K562 (cell line): ENCODE measurements around the gene DCTN2. TPM values are rescaled to one million over a fixed set of nuclear protein-coding genes. Genes with fewer than 3 reads are reported as not detected.

Experiments
- C11orf30 ChIP-seq: fragments of 450-650 bp; IDR thresholded peaks from 2 replicates; pipeline ENCODE4 v1.6.1; 2016; ENCODE audit warnings: low read depth, mild to moderate bottlenecking
- FOXA3 ChIP-seq, 2 experiments: fragments of 450-650 bp in 1 of 2; sonication (generic) in 1 of 2; formaldehyde crosslinking; IDR thresholded peaks in 1 of 2; conservative IDR thresholded peaks in 1 of 2; 2 replicates each; pipeline versions ENCODE4 v1.4.0 to v1.8.0; 2020 to 2022; ENCODE audit warnings: mild to moderate bottlenecking in 2 of 2, missing genetic modification reagents in 1 of 2
- FOXK2 ChIP-seq, 2 experiments: fragments of 450-650 bp; IDR thresholded peaks in 1 of 2; conservative IDR thresholded peaks in 1 of 2; 2 replicates each; pipeline ENCODE4 v1.6.1; 2016; ENCODE audit warnings: low read depth in 2 of 2, mild to moderate bottlenecking in 1 of 2
- HDAC1 ChIP-seq, 2 experiments: fragments of 450-650 bp; IDR thresholded peaks; 2 replicates each; pipeline ENCODE4 v1.6.1; 2016 to 2017; ENCODE audit warnings: inconsistent platforms in 1 of 2, mild to moderate bottlenecking in 1 of 2, moderate library complexity in 1 of 2
- RBFOX2 ChIP-seq: fragments of 200-400 bp; formaldehyde crosslinking; IDR thresholded peaks from 2 replicates; pipeline ENCODE4 v1.6.1; 2017; ENCODE audit warnings: low read depth, mild to moderate bottlenecking, low read length, moderate library complexity
- ZNF134 ChIP-seq: fragments of 250-450 bp; sonication (Bioruptor Pico); conservative IDR thresholded peaks from 2 replicates; pipeline ENCODE4 v1.4.0; 2020
- polyA plus RNA-seq, 8 experiments: library from polyadenylated mRNA; depleted of rRNA in 4 of 8; stranded (reverse) in 5 of 8; unstranded in 3 of 8; fragments of >200 nt; fragmentation: Nextera tagmentation in 2 of 8; fragmentation: Illumina TruSeq in 1 of 8; extraction: Ambion mirVana in 2 of 8; extraction: Trizol in 1 of 8; gene quantifications; 2 replicates each; pipeline versions ENCODE4 v1.2.1 to v1.2.3, GENCODE V29; 2011 to 2014; ENCODE audit warnings: inconsistent platforms in 1 of 8, missing spikeins in 1 of 8
- total RNA-seq, 7 experiments: library from RNA; depleted of rRNA in 6 of 7; stranded (reverse); fragments of >200 nt in 6 of 7; fragmentation: Illumina TruSeq in 2 of 7; extraction: Trizol in 2 of 7; gene quantifications; 2 replicates each; pipeline versions ENCODE4 v1.2.1 to v1.2.3, GENCODE V29; 2011 to 2021; ENCODE audit warnings: low replicate concordance in 1 of 7
- TF ChIP-seq, protein P1 (sequence below): sonication (generic); formaldehyde crosslinking; IDR thresholded peaks from 2 replicates; pipeline ENCODE4 v1.5.0; 2020; ENCODE audit warnings: missing genetic modification reagents
- TF ChIP-seq, protein P2 (sequence below): conservative IDR thresholded peaks from 2 replicates; pipeline ENCODE4 v1.6.1; 2011; ENCODE audit warnings: low read depth, mild to moderate bottlenecking, low read length; ENCODE audit not compliant: control insufficient read depth
- TF ChIP-seq, protein P3 (sequence below), 2 experiments: fragments of 450-650 bp; IDR thresholded peaks; 2 replicates each; pipeline ENCODE4 v1.6.1; 2016; ENCODE audit warnings: mild to moderate bottlenecking in 2 of 2, borderline replicate concordance in 1 of 2, low read depth in 1 of 2, moderate library complexity in 1 of 2

The DCTN2 gene
- total and polyA plus RNA-seq, 9 of the 15 experiments (the other 6 are each of a cell fraction or from before 2014, with no cell fraction given) = 43.6 to 270 (median 125) TPM

DNA sequence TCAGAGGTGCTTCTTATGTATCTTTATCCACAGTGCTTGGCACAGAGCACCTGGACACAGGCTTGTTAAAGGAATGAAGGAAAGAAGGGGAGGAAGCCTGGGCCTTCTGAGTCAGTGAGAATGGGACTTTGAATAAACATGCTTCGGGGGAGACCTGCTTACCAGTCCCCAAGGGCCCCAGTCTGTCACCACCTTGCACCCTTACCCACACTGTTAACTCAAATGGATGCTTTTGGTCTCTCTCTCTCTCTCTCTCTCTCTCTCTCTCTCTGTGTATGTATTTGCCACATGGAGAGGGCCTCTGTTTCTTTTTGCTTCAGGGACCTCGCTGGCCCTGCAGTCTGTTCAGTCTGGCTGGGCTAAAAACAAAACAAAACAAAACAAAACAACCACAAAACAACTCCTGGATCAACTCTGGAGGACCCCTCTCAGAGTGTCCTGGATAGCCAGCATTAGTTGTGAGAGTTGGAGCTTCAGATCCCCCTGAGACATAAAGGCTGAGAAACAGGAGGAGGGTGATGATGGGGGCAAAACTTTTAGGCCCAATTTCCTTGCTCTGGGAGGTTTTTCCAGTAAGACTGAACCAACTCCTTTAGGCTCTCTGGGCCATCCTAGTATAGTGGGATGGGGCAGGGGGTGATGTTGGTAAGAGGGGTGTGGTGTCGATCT, 4.8 kb upstream of the DCTN2 start (continued):
- TF ChIP-seq, protein P1, sequence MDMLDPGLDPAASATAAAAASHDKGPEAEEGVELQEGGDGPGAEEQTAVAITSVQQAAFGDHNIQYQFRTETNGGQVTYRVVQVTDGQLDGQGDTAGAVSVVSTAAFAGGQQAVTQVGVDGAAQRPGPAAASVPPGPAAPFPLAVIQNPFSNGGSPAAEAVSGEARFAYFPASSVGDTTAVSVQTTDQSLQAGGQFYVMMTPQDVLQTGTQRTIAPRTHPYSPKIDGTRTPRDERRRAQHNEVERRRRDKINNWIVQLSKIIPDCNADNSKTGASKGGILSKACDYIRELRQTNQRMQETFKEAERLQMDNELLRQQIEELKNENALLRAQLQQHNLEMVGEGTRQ = no peak
- TF ChIP-seq RBFOX2 (0 out of 2 replicates have a peak, but pooled peaks have one; percentile 27), ZNF134 (CRISPR knock-in tag) (no peak), HDAC1 (IDR thresholded peaks at IDR 0.05) (0 out of 4 replicates have a peak, but pooled peaks of 1 of the 2 experiments have one; percentile 9), FOXK2 (conservative IDR thresholded peaks at IDR 0.05 in 1 of 2, IDR thresholded peaks at IDR 0.05 in 1 of 2; ENCODE audit: low read depth in 2 of 2) (0 out of 4 replicates have a peak, but pooled peaks of 1 of the 2 experiments have one; percentile 14), C11orf30 (no peak), FOXA3 (CRISPR knock-in tag; conservative IDR thresholded peaks at IDR 0.05 in 1 of 2, IDR thresholded peaks at IDR 0.05 in 1 of 2) (no peak)
- TF ChIP-seq, protein P2, sequence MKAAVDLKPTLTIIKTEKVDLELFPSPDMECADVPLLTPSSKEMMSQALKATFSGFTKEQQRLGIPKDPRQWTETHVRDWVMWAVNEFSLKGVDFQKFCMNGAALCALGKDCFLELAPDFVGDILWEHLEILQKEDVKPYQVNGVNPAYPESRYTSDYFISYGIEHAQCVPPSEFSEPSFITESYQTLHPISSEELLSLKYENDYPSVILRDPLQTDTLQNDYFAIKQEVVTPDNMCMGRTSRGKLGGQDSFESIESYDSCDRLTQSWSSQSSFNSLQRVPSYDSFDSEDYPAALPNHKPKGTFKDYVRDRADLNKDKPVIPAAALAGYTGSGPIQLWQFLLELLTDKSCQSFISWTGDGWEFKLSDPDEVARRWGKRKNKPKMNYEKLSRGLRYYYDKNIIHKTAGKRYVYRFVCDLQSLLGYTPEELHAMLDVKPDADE = no peak
- TF ChIP-seq, protein P3, sequence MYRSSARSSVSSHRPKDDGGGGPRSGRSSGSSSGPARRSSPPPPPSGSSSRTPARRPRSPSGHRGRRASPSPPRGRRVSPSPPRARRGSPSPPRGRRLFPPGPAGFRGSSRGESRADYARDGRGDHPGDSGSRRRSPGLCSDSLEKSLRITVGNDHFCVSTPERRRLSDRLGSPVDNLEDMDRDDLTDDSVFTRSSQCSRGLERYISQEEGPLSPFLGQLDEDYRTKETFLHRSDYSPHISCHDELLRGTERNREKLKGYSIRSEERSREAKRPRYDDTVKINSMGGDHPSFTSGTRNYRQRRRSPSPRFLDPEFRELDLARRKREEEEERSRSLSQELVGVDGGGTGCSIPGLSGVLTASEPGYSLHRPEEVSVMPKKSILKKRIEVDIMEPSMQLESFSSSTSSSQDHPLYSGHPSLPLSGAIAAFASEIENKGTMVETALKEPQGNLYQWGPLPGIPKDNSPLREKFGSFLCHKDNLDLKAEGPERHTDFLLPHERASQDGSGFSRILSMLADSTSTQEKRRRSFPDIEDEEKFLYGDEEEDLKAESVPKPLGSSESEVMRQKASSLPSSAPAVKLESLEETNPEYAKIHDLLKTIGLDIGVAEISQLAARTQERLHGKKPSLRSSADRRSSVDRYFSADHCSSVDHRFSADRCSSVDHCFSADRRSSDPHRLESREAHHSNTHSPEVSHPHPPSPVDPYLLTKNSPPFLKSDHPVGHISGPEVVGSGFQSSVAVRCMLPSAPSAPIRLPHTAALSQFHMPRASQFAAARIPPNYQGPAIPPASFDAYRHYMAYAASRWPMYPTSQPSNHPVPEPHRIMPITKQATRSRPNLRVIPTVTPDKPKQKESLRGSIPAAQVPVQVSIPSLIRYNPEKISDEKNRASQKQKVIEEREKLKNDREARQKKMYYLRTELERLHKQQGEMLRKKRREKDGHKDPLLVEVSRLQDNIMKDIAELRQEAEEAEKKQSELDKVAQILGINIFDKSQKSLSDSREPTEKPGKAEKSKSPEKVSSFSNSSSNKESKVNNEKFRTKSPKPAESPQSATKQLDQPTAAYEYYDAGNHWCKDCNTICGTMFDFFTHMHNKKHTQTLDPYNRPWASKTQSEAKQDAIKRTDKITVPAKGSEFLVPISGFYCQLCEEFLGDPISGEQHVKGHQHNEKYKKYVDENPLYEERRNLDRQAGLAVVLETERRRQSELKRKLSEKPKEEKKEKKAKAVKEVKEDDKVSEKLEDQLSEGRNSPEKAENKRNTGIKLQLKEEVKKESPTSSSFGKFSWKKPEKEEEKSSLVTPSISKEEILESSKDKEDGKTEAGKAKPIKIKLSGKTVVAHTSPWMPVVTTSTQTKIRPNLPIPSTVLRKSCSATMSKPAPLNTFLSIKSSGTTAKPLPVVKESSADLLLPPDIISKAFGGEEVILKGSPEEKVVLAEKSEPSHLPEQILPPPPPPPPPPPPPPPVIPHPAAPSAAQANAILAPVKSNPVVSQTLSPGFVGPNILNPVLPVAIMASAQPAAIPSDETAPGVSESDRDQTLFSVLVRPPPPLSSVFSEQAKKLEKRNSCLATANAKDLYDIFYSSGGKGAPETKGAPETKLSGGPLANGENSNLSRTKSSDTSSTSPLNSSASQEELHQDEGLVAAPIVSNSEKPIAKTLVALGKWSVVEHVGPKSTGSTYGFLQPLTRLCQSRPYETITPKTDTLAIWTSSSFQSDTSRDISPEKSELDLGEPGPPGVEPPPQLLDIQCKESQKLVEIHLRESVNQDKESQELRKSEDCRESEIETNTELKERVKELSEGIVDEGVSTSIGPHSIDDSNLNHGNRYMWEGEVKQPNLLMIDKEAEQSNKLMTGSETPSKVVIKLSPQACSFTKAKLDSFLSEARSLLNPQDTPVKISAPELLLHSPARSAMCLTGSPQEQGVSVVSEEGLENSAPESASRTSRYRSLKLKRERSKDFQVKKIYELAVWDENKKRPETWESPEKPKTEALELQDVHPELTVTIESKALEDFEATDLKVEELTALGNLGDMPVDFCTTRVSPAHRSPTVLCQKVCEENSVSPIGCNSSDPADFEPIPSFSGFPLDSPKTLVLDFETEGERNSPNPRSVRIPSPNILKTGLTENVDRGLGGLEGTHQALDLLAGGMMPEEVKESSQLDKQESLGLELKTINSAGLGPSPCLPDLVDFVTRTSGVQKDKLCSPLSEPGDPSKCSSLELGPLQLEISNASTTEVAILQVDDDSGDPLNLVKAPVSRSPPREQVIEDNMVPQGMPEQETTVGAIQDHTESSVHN (IDR thresholded peaks at IDR 0.05; ENCODE audit: borderline replicate concordance in 1 of 2, low read depth in 1 of 2) = no peak
